Measurements from ENCODE around the gene APRT.

APRT gene

DNA sequence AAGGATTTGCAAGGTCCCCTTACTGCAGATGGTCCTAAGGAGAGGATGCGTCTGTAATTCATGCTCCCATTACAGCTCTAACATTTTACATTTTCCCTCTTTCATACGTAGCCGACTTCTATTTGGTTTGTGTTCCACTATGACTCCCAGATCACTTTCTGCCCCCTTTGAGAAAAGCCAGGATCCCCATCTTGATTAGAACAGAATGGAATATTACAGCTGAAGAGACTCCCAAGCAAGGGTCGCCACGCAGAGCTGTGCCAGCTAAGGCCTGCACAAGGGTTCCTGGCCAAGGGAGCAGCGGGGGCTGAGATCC lies 11.5 kb downstream of the APRT start:
- H3K27me3 ChIP-seq (ENCODE audit: insufficient read depth, low read length) = no peaks in the 10 kb centered on the region
- H3K4me2 ChIP-seq (ENCODE audit: low read length) = peak overlapping the region; percentile 10; the same call in 1 of the 2 replicates
- TF ChIP-seq, protein P1, sequence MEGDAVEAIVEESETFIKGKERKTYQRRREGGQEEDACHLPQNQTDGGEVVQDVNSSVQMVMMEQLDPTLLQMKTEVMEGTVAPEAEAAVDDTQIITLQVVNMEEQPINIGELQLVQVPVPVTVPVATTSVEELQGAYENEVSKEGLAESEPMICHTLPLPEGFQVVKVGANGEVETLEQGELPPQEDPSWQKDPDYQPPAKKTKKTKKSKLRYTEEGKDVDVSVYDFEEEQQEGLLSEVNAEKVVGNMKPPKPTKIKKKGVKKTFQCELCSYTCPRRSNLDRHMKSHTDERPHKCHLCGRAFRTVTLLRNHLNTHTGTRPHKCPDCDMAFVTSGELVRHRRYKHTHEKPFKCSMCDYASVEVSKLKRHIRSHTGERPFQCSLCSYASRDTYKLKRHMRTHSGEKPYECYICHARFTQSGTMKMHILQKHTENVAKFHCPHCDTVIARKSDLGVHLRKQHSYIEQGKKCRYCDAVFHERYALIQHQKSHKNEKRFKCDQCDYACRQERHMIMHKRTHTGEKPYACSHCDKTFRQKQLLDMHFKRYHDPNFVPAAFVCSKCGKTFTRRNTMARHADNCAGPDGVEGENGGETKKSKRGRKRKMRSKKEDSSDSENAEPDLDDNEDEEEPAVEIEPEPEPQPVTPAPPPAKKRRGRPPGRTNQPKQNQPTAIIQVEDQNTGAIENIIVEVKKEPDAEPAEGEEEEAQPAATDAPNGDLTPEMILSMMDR (IDR thresholded peaks at IDR 0.05; ENCODE audit: low read length) = no peak
- TF ChIP-seq EZH2 (IDR thresholded peaks at IDR 0.05; ENCODE audit: borderline replicate concordance, low read length) = no peak
- H3K4me3 ChIP-seq (ENCODE audit: low read depth, low read length, poor library complexity, severe bottlenecking) = no peak overlapping the region
- peaks cover 52% of the 10 kb centered on the region for H3K4me1 ChIP-seq (ENCODE audit: insufficient read depth, low read length, severe bottlenecking)
- peak overlapping the region; percentile 13; the same call in 1 of the 2 replicates for H3K9ac ChIP-seq (ENCODE audit: low read length)
- no peaks in the 10 kb centered on the region for H3K9me2 ChIP-seq (ENCODE audit: low read depth, low read length)
- no peaks in the 10 kb centered on the region for H3K79me2 ChIP-seq (ENCODE audit: insufficient read depth, low read length)
- no peaks in the 10 kb centered on the region for H3F3A ChIP-seq (ENCODE audit: insufficient read depth, low read length)
- H3K27ac ChIP-seq (ENCODE audit: low read depth, low read length, poor library complexity, severe bottlenecking) = peak overlapping the region; percentile 91
- H4K20me1 ChIP-seq (ENCODE audit: insufficient read depth, low read length) = no peaks in the 10 kb centered on the region
- no peaks in the 10 kb centered on the region for H3K9me3 ChIP-seq (ENCODE audit: low read length)
- no peak overlapping the region for H2AFZ ChIP-seq (ENCODE audit: low read length)
- peaks cover 12% of the 10 kb centered on the region for H3K36me3 ChIP-seq (ENCODE audit: insufficient read depth, low read length)

DNA sequence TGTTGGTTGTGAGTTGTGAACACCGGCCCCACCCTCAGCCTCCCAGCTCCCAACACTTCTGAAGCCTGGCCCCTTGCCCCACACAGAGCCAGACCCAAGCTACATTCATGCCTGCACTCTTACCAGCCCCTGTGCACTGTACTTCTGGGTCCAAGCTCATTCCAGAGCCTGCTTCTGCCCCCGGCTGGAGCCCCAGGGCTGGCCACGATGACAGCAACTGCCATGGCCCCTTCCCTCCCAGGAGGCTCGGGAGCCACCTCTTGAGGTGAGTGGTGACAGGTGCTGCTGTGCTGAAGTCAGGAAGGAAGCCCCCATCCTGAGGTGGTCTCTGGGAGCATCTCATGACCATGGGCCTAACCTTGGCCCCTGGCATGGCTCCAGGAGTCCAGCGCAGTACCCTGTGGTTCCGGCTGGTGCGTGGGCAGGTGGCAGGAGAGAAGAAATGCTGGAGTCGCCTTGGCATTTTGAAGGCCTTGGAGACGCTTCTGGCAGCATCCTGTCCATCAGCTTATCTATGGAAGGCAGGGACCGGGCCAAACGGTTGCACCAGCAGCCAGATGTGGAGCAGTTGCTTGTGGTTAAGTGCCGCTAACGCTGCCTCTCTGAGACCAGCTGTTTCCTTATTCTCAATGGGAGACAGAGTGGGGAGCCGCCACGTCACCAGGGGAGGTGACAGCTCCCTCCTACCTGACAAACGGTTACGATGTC lies 12.0 kb downstream of the APRT start:
- H3K4me3 ChIP-seq (ENCODE audit: low read depth, low read length, poor library complexity, severe bottlenecking) = no peak overlapping the region

DNA sequence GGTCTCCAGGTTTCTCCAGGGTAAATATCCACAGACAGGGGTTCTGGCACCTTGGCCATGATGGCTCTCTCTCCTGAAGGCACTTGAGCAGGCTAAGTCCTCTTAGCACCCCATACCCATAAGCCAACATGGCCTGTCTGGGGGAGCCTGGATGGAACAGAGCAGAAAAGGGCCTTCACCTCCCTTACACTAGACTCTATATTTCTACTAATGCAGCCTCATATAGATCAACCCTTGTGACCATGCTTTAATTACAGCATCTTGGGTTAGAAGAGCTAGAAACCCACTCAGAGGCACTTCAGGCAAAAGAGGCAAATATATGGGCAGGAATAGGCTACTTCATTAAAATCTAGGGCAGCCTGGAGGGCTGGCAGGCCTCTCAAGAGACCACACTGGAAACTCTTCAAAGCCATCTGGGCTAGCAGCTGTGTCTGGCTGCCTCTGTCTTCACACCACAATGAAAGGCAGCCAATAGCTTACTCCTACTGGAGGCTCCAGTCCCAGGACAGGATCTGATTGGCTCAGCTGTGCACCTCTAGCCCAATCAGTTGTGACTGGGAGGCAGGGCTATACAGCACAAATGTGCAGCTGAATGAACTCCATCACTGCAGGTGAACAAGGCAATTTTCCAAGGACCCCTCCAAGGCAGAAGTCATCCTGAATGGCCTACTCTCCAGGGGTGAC lies 12.8 kb downstream of the APRT start:
- no peaks in the 10 kb centered on the region for H3K9me2 ChIP-seq (ENCODE audit: low read depth, low read length)
- no peaks in the 10 kb centered on the region for H3F3A ChIP-seq (ENCODE audit: insufficient read depth, low read length)
- TF ChIP-seq, protein P1 (IDR thresholded peaks at IDR 0.05; ENCODE audit: low read length) = no peak
- no peak for TF ChIP-seq EZH2 (IDR thresholded peaks at IDR 0.05; ENCODE audit: borderline replicate concordance, low read length)
- H3K36me3 ChIP-seq (ENCODE audit: insufficient read depth, low read length) = peaks cover 4% of the 10 kb centered on the region; the same call in 1 of the 2 replicates
- no peaks in the 10 kb centered on the region for H3K9me3 ChIP-seq (ENCODE audit: low read length)
- H3K4me1 ChIP-seq (ENCODE audit: insufficient read depth, low read length, severe bottlenecking) = peaks cover 55% of the 10 kb centered on the region
- H3K9ac ChIP-seq (ENCODE audit: low read length) = no peak overlapping the region
- no peak overlapping the region for H3K4me2 ChIP-seq (ENCODE audit: low read length)
- H4K20me1 ChIP-seq (ENCODE audit: insufficient read depth, low read length) = no peaks in the 10 kb centered on the region
- no peaks in the 10 kb centered on the region for H3K27me3 ChIP-seq (ENCODE audit: insufficient read depth, low read length)
- H2AFZ ChIP-seq (ENCODE audit: low read length) = no peak overlapping the region
- H3K4me3 ChIP-seq (ENCODE audit: low read depth, low read length, poor library complexity, severe bottlenecking) = no peak overlapping the region
- peak overlapping the region; percentile 91 for H3K27ac ChIP-seq (ENCODE audit: low read depth, low read length, poor library complexity, severe bottlenecking)
- H3K79me2 ChIP-seq (ENCODE audit: insufficient read depth, low read length) = no peaks in the 10 kb centered on the region

More for the DNA sequence above, 12.0 kb downstream of the APRT start:
- H4K20me1 ChIP-seq (ENCODE audit: insufficient read depth, low read length) = no peaks in the 10 kb centered on the region
- peak overlapping the region; percentile 91 for H3K27ac ChIP-seq (ENCODE audit: low read depth, low read length, poor library complexity, severe bottlenecking)
- no peaks in the 10 kb centered on the region for H3K9me2 ChIP-seq (ENCODE audit: low read depth, low read length)
- TF ChIP-seq, protein P1 (IDR thresholded peaks at IDR 0.05; ENCODE audit: low read length) = no peak
- no peaks in the 10 kb centered on the region for H3F3A ChIP-seq (ENCODE audit: insufficient read depth, low read length)
- peak overlapping the region; percentile 10; the same call in 1 of the 2 replicates for H3K4me2 ChIP-seq (ENCODE audit: low read length)
- H3K9me3 ChIP-seq (ENCODE audit: low read length) = no peaks in the 10 kb centered on the region
- no peaks in the 10 kb centered on the region for H3K27me3 ChIP-seq (ENCODE audit: insufficient read depth, low read length)
- peaks cover 7% of the 10 kb centered on the region for H3K36me3 ChIP-seq (ENCODE audit: insufficient read depth, low read length)
- peaks cover 52% of the 10 kb centered on the region for H3K4me1 ChIP-seq (ENCODE audit: insufficient read depth, low read length, severe bottlenecking)
- H2AFZ ChIP-seq (ENCODE audit: low read length) = no peak overlapping the region
- no peaks in the 10 kb centered on the region for H3K79me2 ChIP-seq (ENCODE audit: insufficient read depth, low read length)
- H3K9ac ChIP-seq (ENCODE audit: low read length) = no peak overlapping the region; the same call in 1 of the 2 replicates

All from OCI-LY1 (cell line).